Retina (tissue), 1 donor: Measurements from ENCODE around the gene DNAI2.

Experiments used
- DNase-seq: peaks from one replicate; pipeline ENCODE4 v3.0.0-alpha.2; 2016

DNAI2 gene, protein sequence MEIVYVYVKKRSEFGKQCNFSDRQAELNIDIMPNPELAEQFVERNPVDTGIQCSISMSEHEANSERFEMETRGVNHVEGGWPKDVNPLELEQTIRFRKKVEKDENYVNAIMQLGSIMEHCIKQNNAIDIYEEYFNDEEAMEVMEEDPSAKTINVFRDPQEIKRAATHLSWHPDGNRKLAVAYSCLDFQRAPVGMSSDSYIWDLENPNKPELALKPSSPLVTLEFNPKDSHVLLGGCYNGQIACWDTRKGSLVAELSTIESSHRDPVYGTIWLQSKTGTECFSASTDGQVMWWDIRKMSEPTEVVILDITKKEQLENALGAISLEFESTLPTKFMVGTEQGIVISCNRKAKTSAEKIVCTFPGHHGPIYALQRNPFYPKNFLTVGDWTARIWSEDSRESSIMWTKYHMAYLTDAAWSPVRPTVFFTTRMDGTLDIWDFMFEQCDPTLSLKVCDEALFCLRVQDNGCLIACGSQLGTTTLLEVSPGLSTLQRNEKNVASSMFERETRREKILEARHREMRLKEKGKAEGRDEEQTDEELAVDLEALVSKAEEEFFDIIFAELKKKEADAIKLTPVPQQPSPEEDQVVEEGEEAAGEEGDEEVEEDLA

DNA sequence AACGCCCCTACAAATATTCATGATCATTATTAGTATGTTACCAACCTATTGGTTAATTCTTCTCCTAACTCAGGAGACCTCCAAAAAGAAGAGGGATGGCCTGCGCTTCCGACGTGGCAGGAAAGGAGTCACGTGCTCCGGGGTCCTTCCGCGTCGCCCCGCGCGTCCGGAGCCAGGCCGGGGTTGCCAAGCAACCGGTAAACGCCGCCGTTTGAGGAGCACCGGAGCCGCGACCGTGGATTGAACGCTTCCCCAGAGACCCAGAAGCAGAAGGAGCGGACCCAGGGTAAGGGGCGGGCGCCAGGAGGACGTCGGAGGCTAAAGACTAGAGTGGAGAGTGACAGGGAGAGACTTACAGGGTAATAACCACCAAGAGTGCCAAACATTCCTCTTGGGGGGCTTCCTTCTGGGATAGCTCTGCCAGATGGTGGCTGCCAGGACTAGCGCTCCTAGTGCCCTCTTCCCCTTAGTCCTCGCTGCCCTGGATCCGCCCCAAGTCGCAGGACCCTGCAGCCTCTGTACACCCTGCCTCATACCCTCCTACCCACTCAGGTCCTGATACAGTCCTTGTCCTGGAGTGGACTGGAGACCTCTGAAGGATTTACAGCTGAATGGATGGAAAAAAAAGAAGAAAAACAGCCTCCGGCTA, at the start of gene DNAI2:
DNAI2 (plus strand) TSS at position 175 of the 649 bp plus-strand sequence. CDS start 7,584 bp downstream, outside the sequence.
- DNase-seq, result peak; percentile 89

DNA sequence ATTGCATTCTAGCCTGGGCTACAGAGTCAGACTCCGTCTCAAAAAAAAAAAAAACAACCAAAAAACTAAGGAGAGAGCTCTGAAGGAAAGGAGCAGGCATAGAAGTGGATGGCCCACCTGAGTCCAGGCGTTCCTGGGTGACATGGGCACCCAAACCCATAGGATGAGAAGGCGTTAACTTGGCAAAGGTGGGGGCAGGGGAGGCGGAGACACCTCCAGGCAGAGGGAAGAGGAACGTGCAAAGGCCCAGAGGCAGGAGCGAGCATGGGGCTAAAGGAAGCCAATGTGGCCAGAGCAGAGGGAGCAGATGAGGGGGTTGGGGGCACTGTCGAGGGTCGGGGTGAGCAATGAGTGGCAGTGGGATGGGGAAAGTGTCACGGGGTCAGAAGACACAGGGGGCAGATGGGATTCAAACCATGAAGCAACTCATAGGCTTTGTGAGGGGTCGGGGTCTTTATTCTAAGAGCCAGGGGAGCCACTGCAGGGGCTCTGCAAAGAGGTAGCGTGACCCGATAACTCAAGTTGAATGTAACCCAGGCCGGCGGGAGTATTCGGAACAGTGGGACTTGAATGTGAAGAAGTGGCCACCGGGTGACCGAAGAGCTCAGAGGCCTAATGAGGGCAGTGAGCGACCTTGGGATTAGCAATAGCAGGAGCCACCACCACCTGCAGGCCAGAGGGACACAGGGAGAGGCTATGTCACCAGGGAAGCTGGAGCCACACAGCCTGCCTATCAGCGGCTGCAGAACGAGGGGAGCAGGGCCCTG, 48.9 kb upstream of the DNAI2 start:
- DNase-seq, result no peak

DNA sequence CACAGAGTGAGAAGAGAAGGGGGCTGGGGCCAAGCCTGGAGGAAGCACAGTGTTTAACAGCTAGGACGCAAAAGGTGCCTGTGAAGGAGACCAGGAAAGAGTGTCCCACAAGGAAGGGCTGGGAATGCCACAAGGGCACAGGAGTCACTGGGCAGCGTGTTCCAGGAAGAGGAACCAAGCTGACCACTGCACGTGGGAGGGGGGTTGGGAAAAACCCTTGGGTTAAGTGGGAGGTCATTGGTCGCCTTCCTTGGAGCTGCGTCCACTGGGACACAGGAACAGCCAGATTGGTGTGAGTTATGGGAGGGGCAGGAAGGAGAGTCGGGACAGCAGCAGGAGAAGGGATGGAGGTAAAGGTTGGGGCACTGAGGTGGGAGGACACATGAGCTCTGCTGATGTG, 47.8 kb upstream of the DNAI2 start:
- DNase-seq, result no peak

DNA sequence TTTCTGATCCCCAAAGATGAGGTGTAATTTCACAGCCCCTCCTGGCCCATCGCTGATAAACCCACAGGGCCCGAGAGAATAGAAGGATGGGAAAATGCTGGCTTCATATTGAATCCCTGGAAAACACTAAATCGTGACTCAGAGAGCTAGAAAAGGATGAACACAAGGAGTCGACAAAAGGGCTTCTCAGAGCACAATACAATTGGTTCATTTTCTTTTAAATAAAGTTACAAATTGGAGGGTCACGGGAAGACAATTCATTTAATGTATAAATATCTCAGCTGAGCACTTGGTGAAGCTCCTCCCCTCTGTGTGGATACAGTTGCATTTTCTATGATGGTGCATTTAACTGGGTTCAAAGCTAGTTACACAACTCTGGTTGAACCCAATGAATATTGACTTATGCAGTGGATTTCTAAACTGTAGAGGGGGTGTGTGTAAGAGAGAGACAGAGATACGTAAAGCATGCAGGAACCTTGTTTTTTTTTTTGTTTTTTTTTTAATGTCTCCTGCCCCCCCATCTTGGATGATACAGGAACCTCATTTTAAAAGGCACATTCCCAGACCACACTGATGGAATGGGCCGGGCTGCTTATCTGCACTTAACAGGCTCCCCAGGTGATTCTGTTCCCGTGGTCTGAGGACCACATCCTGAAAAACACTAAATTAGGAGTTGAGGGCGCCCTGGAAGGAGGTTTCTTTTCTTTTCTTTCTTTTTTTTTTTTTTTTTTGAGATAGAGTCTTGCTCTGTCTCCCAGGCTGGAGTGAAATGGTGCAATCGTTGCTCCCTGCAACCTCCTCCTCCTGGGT, 46.6 kb upstream of the DNAI2 start:
- no peak for DNase-seq

DNA sequence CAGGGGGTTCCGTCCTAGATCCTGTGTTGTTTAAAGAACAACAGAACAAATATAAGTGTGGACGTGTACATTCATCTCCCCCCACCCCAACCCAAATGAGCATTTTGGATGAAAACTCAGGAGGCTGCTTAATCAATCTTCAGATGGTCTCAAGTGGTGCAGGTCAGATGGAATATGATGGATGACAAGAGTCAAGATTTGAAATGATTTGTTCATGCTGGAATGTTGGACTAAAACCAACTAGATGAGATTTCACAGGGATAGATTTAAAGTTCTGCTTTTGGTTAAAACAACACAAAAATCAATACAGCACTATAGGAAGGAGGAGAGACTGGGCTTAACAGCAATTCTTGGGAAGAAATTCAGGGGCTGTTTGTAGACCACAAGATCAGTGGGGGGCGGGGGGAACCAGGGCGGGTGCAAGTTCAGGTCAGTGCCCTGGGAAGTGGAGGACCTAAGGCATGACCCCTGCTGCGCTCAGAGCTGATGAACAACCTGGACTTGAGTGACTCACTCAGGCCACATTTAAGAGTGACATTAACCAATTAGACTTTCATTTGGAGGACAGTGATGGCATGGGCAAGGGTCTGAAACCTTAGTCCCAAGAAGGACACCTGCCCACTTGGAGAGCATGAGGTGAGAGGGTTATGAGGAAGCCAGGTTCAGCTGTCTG, 45.6 kb upstream of the DNAI2 start:
- DNase-seq, result no peak

DNA sequence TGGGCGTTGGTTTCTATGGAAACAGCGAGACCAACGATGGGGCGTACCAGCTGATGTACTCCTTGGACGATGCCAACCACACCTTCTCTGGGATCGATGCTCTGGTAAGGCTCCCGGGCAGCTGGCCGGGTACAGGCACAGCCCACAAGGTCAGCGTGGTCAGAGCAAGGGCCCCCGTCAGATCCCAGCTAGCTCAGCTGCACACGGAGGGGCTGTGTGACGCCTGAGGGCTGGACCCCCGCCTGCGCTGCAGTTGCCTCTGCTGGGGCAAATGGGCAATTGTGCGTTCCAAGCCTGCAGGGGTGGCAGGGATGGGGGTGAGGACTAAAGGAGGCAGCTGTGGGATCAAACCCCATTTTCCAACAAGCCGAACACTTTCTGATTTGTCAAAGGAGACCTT, 43.1 kb upstream of the DNAI2 start:
- no peak for DNase-seq

DNA sequence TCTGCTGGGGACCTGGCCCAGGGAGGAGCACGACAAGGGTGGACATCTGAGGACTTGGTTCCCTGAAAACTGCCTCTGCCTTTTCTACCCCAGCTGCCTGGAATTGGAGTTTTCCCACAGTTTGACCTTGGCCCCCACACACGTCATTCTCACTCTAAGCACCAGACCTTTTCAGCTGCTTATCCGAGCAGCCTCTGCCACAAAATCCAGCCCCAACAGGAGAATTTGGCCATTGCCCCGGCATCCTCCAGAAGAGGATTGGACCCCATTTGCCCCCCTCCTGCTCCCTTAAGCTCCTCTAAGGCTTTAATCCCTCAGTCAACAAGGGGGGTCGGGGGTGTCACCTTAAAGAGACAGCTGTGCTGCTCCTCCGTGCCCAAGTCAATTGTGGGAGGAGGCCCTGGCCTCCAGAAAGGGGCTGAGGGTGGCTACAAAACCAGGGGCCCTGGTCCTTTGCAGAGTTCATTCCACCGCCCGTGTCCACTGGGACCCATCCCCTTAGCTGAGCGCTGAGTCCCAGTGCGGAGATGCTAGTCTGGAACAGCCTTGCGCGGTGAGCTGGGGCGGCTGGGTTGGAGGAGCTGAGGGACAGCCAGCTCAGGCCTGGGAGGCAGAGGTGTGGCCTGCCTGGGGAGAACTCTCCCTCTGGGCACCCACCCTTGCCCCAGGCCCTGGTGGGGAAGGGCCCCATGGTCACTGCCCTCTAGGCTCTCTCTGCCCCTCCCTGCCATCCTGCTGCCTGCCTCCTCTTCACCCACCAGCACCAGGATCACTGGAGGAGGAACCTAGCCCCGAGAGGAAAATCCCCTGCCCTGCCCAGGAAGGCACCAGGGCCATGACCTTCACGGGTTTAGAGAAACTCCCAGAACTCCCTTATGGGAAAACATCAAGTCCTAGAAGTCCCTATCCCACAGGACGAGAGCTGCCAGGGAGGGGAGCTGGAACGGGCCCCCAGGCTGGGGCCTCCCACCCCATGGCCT, 41.8 kb upstream of the DNAI2 start:
- DNase-seq, result no peak

DNA sequence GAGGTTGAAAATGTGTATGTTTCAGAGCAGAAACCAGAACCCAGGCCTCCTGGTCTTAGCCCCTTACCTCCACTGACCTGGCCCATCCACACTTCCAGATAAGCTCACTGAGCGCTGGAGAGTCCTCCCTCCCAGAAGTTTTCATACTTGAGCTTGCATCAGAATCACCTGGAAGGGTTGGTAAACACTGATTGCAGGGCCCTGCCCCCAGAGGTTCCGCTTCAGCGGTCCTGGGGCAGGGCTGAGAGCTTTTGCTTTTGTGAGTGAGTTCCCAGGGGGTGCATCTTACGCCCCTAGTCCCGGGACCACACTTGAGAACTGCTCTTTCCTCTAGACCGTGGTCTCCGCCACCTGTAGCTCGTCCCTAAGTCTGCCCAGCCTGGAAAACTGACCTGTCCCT, 40.1 kb upstream of the DNAI2 start:
- DNase-seq, result no peak

DNA sequence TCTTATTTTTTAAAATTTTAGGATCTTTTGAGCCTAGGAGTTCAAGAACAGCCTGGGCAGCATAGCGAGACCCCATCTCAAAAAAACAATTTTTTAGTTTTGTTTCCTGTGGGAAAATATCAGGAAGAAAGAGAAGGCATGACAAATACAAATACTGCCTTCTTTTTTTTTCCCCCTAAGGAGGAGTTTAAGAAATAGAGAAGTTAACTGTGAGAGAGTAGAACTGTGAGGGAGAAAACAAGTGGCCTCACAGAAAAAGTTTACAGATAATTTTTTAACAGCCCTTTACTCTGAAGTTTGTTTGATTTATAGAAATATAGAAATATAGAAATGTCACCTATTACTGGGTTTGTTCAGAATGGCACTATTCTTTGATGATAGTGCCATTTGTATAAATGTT, 39.5 kb upstream of the DNAI2 start:
- DNase-seq, result no peak

DNA sequence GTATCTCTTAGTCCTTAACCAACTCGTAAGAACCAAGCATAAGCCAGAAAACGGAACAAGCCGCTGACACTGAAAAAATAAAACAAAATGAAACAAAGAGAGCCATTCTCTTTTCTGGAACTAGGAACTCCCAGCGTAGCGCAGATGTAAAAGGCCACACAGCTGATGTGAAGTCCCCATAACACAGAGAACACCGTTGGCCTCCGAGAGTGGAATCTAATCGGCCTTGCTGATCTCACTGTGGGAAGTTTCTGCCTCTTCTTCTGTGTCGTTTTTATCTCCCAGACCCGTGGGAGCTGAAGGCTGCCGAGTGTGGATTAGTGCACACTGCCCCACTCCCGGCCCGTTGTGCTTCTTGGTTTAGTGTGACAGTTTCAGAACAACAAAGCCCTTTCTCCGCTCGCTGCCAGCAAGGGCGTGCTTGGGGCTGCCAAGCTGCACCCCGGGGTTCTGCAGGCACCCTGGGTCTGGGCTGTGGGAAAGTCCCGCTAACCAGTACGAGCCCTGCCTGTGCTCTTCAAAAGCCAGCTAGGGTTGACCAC, 38.9 kb upstream of the DNAI2 start:
- no peak for DNase-seq

DNA sequence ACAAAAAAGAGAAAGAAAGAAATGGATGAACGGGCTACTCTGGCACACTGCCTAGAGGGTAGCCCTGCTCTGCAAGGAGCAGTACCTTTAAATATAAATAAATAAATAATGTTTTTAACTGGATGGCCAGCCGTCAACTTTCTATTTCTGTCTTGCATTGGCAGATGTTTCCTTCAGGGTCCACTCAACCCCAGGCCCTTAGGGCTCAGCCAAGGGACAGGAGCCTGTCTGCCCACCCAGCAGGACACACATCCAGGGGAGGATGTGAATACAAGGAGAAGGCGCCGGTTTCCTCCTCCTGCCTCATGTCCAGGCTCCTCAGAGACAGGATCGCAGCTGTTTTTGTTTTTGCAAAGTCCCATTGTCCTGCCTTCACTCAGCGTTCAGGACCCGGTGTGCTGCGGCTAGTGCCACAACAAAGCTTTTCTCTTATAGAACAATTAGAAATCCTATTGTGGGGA, 38.1 kb upstream of the DNAI2 start:
- DNase-seq, result peak; percentile 50

DNA sequence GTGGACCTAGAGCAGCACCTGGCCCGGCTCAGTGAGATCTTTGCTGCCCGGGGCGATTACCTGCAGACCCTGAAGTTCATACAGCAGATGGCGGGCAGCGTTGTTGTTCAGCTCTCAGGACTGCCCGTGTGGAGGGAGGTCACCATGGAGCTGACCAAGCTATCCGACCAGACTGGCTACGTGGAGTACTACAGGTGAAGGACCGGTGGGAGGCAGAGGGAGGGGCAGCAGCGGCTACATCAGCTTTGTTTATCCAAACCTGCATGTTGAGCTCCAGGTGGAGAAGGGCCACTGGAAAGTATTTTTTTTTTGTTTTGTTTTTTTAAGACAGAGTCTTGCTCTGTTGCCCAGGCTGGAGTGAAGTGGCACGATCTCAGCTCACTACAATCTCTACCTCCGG, 36.7 kb upstream of the DNAI2 start:
- no peak for DNase-seq

DNA sequence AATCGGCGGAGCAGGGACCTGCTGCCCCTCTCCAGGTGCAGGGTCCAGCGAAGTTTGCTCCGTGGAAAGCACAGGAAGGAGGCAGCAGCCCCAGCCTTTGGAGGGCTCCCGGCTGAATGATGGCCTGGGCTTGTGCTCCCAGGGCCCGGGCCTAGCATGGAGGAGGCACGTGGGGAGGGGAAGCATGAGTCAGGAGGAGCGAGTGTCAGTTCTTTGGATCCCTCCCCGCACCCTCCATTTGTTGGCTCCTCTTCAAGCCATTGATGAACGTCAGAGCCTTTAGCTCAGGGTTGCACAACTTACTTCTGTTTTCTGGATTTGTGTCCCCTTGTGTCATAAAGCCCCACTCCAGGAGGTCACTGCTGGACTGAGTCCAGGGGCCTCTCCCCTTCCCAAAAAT, 34.9 kb upstream of the DNAI2 start:
- no peak for DNase-seq

DNA sequence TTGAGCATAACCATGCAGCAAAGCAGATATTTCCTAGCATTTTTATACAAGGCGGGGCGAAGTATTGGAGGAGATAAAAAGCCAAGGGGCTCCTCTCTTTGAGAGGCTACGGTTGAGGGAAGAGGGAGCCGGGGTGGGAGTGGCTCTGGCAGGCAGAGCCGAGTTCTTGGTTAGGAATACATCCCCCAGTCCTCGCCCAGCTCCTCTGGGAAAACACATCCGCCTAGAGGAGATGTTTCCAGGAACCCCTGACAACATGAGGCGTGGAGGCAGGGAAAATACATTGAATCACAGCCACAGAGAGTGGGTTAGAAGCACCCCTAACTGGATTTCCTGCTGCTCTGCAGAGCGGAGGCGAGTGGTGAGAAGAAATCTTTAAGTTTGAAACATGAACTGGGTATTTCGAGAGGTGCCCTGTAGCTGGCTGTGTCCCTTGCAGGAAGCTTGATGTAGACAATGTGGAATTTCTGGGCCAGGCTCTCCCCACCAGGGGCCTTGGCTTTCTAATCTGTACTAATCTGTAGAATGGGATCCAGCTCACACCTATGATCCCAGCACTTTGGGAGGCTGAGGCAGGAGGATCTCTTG, 33.3 kb upstream of the DNAI2 start:
- DNase-seq, result no peak

DNA sequence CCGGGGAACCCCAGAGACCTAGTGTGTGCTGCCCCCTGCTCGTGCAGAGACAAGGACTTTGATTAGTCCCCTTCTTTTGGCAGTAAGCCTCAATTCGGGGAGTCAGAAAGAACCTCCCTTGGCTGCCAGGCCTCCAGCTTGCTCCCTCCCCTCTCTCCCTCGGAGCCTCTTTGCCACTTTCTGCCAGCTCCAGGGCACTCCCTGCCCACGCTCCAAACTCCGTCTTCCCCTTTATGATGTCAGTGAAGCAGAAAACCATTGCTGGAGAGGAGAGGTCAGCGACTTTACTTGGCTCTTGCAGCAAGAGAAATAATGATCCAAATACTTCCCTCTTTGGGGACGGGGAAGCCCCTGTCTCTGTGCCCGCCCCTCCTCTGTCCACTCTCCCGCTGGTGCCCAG, 32.6 kb upstream of the DNAI2 start:
- DNase-seq, result no peak

DNA sequence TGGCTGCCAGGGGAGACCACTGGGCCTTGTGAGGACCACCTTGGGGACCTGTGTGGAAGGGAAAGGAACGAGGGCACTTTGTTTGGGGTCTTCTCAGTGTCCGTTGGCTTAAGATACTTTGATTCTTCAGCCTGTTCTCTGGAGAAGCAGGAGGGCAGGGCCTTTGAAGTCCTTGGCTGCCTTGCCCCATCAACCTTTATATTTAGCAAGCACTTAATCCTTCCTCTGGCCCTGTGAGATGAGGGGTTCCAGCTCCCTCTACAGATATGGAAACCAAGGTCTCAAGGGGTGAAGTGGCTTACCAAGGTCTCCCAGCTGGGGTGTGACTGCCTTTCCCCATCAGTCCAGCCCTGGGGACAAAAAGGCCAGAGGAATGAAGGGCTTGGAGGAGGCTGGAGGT, 32.2 kb upstream of the DNAI2 start:
- no peak for DNase-seq

DNA sequence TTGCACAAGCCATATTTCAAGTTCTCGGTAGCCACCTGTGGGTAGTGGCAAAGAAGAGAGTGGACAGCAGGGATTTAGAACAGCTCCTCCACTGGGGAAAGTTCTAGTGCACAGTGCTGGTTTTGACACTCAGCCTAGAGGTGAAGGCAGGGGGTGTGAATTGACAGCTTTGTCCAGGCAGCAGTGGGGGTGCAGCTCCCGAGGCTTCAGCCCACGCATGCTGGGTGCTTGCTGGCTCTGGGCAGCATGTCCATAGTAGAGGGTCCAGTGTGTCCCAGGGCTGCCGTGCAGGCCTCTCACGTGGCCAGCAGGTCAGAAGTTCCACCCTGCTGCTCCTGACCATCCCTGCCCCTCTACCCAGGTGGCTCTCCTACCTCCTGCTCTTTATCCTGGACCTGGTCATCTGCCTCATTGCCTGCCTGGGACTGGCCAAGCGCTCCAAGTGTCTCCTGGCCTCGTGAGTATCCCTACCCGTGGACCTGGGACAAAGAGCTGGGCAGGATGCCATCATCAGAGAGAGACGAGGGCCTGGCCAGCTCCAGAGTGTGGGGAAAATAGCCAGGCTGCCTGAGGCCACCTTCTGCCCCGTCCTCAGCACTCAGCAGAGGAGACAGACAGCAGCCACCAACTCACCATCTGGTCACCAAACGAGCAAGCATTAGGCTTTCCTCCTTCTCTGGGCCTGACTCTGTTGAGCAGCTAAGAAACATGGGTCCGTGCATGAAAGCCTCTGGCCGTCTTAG, 30.9 kb upstream of the DNAI2 start:
- DNase-seq, result no peak

DNA sequence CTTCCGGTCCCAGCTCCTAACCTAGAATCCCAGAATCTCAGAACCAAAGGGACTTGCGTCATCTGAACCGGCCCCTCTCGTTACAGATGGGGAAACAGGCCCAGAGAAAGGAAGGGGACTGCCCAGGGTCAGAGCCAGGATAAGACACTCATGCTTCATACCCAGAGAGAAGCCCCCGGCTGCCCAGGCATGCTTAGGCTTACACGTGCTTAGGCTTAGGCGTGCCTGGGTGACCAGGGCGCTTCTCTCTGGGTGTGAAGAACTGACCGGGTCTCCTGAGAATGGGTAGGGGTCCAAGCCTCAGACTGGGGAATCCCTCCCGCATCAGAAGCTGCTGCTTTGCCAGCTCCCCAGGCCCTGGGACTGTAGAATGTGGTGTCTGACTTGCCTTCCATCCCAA, 29.9 kb upstream of the DNAI2 start:
- DNase-seq, result no peak

DNA sequence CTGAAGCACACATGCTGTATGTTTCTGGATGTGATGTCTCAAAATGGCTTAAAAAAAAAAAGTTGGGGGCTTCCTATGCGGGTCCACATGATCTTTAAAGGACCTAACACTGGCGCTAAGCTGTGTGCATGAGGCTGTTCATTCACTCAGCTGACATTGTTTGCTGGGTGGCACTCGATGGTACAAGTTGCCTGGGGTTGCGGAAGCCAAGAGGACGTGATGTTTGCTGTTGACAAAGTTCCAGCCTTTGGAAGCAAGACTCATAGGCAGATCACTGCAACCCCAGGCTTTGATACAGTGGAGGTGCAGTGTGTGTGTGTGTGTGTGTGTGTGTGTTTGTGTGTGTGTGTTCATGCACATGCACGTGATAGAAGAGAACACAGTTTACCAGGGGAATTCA, 29.5 kb upstream of the DNAI2 start:
- DNase-seq, result no peak
